ENCODE measurements around the gene TPH2. TPM values are rescaled to one million over a fixed set of nuclear protein-coding genes. Genes with fewer than 3 reads are reported as not detected.
A peak's percentile ranks its signal among the peaks of the same experiment; 100 is the strongest.

Gene TPH2
- total and polyA plus RNA-seq, 2 of the 4 experiments (the other 2 are of a cell fraction): not detected

DNA sequence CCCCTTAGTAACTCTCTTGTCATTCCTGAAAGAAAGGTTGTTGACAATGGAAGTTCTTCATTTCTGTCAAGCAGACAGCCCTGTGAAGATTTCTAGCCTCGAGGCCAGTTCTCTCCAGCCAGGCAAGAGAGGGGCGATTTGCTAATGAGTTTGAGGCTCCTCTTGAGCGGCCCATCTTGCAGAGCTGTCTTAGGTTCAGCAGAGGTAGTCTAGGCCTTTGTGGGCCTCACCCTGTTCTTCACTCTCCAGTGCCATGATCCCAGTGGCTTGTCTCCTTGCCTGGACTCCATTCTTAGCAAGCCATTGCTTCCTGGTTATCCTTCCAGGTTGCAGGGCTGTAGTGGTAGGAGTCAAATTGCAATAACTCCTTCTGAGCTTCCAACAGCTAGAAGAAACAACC lies 9.7 kb downstream of the TPH2 start:
- POLR2A ChIA-PET (ENCODE audit: unreplicated experiment): interaction anchor here (0.5 kb wide), 1 partner anchor 106 kb away, joined by 4 read pairs; no protein-coding TSS in a partner anchor
- H2AFZ ChIP-seq (replicated peaks; ENCODE audit: low read length, poor library complexity): no peak overlapping the region
- intact Hi-C loops (cut with micrococcal nuclease): no loop called here
- peak overlapping the region; percentile 27; the same call in 1 of the 2 replicates for H2AK5ac ChIP-seq (ENCODE audit: low read depth, low read length)
- H3K27ac ChIP-seq (ENCODE audit: insufficient read depth, low read length): no peak overlapping the region
- peak overlapping the region; percentile 65; the same call in 1 of the 2 replicates for H3K14ac ChIP-seq (replicated peaks; ENCODE audit: low read depth, low read length)
- H3K4me3 ChIP-seq (ENCODE audit: insufficient read depth, low read depth, low read length): no peak overlapping the region
- H4K20me1 ChIP-seq (ENCODE audit: insufficient read depth, low read length): no peaks in the 10 kb centered on the region
- H3K79me1 ChIP-seq (ENCODE audit: low read depth in 1 of 2, low read length in 2 of 2): no peaks in the 10 kb centered on the region
- H3K9me3 ChIP-seq (ENCODE audit: control insufficient read depth, insufficient read depth, low read length): no peaks in the 10 kb centered on the region
- H3K18ac ChIP-seq (ENCODE audit: low read depth, low read length): peak overlapping the region; percentile 24; the same call in 1 of the 2 replicates
- H2BK120ac ChIP-seq (ENCODE audit: low read depth, low read length): peak overlapping the region; percentile 73; the same call in 1 of the 2 replicates
- TF ChIP-seq MXI1 (IDR thresholded peaks at IDR 0.05; ENCODE audit: borderline replicate concordance, low read depth, low read length) (no peak), NFE2L2 (IDR thresholded peaks at IDR 0.05; ENCODE audit: low read depth, low read length) (no peak), MAZ (IDR thresholded peaks at IDR 0.05; ENCODE audit: borderline replicate concordance, low read depth, low read length) (no peak), FOS (IDR thresholded peaks at IDR 0.05; ENCODE audit: low read depth, low read length) (no peak), RFX5 (IDR thresholded peaks at IDR 0.05; ENCODE audit: low read depth, low read length) (no peak), SMC3 (IDR thresholded peaks at IDR 0.05; ENCODE audit: low read depth, low read length) (no peak), POLR2A (IDR thresholded peaks at IDR 0.05; ENCODE audit: low read depth, low read length) (no peak), RAD21 (IDR thresholded peaks at IDR 0.05; ENCODE audit: low read length) (no peak), CHD1 (IDR thresholded peaks at IDR 0.05; ENCODE audit: low read depth, low read length) (no peak), MAFK (IDR thresholded peaks at IDR 0.05; ENCODE audit: low read depth, low read length) (no peak), CEBPB (IDR thresholded peaks at IDR 0.05; ENCODE audit: low read depth, low read length) (no peak), BHLHE40 (IDR thresholded peaks at IDR 0.05; ENCODE audit: low read depth, low read length) (no peak), RCOR1 (IDR thresholded peaks at IDR 0.05; ENCODE audit: insufficient replicate concordance, low read length) (no peak)
- TF ChIP-seq, protein P1, sequence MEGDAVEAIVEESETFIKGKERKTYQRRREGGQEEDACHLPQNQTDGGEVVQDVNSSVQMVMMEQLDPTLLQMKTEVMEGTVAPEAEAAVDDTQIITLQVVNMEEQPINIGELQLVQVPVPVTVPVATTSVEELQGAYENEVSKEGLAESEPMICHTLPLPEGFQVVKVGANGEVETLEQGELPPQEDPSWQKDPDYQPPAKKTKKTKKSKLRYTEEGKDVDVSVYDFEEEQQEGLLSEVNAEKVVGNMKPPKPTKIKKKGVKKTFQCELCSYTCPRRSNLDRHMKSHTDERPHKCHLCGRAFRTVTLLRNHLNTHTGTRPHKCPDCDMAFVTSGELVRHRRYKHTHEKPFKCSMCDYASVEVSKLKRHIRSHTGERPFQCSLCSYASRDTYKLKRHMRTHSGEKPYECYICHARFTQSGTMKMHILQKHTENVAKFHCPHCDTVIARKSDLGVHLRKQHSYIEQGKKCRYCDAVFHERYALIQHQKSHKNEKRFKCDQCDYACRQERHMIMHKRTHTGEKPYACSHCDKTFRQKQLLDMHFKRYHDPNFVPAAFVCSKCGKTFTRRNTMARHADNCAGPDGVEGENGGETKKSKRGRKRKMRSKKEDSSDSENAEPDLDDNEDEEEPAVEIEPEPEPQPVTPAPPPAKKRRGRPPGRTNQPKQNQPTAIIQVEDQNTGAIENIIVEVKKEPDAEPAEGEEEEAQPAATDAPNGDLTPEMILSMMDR (conservative IDR thresholded peaks at IDR 0.05; ENCODE audit: low read depth, low read length): no peak
- TF ChIP-seq, protein P2, sequence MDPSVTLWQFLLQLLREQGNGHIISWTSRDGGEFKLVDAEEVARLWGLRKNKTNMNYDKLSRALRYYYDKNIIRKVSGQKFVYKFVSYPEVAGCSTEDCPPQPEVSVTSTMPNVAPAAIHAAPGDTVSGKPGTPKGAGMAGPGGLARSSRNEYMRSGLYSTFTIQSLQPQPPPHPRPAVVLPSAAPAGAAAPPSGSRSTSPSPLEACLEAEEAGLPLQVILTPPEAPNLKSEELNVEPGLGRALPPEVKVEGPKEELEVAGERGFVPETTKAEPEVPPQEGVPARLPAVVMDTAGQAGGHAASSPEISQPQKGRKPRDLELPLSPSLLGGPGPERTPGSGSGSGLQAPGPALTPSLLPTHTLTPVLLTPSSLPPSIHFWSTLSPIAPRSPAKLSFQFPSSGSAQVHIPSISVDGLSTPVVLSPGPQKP (IDR thresholded peaks at IDR 0.05; ENCODE audit: borderline replicate concordance, low read depth, low read length): no peak
- TF ChIP-seq, protein P3, sequence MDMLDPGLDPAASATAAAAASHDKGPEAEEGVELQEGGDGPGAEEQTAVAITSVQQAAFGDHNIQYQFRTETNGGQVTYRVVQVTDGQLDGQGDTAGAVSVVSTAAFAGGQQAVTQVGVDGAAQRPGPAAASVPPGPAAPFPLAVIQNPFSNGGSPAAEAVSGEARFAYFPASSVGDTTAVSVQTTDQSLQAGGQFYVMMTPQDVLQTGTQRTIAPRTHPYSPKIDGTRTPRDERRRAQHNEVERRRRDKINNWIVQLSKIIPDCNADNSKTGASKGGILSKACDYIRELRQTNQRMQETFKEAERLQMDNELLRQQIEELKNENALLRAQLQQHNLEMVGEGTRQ (IDR thresholded peaks at IDR 0.05; ENCODE audit: low read depth, low read length): no peak
- H4K5ac ChIP-seq (ENCODE audit: low read depth, low read length): no peak overlapping the region; the same call in 1 of the 2 replicates
- BruUV-seq (replicated peaks): no TSS peak
- H3K56ac ChIP-seq (ENCODE audit: extremely low read depth, insufficient read depth, low read length): no peak overlapping the region
- H2BK15ac ChIP-seq (ENCODE audit: low read depth, low read length): peak overlapping the region; percentile 80; the same call in 1 of the 3 replicates
- CTCF ChIA-PET: no interaction called here
- no peak overlapping the region for H3K4me2 ChIP-seq (ENCODE audit: low read depth, low read length)
- H2AK9ac ChIP-seq (replicated peaks; ENCODE audit: low read depth, low read length, poor library complexity): no peak overlapping the region
- H3K4ac ChIP-seq (ENCODE audit: low read depth, low read length): peak overlapping the region; percentile 78
- DNase-seq (no peak), ATAC-seq (ENCODE audit: low read depth) (no peak)
- peaks cover 5% of the 10 kb centered on the region for H3K4me1 ChIP-seq (ENCODE audit: control insufficient read depth, insufficient read depth, low read length)
- in situ Hi-C loops (cut with MboI; ENCODE audit: low sequenced_read_pairs): no loop called here
- no CpG with 5 or more reads among the region's 3 CpGs for WGBS, 2 experiments (ENCODE audit: extremely low coverage in 2 of 2, insufficient read length in 1 of 2)
- H3K23ac ChIP-seq (ENCODE audit: low read depth, low read length): no peak overlapping the region
- no peaks in the 10 kb centered on the region for H3K27me3 ChIP-seq (ENCODE audit: control insufficient read depth, insufficient read depth, low read length)
- H2BK20ac ChIP-seq (ENCODE audit: low read depth, low read length): peak overlapping the region; percentile 52; the same call in 1 of the 2 replicates
- H3K9ac ChIP-seq (ENCODE audit: low read depth, low read length): no peak overlapping the region
- dilution Hi-C loops (cut with HindIII; ENCODE audit: low sequenced_read_pairs, unreplicated experiment): no loop called here
- peak overlapping the region; percentile 64 for H2BK5ac ChIP-seq (ENCODE audit: low read depth, low read length, poor library complexity, severe bottlenecking)
- peaks cover 4% of the 10 kb centered on the region; the same call in 1 of the 2 replicates for H3K9me1 ChIP-seq (ENCODE audit: insufficient read depth, low read length)
- H4K8ac ChIP-seq (ENCODE audit: low read depth in 2 of 2, low read length in 2 of 2): 0 out of 4 replicates have a peak overlapping the region, but pooled peaks of 1 of the 2 experiments have one; percentile 53
- H3K36me3 ChIP-seq (ENCODE audit: control insufficient read depth, insufficient read depth, low read length): no peaks in the 10 kb centered on the region
- H4K91ac ChIP-seq (ENCODE audit: insufficient read depth, low read depth, low read length): peak overlapping the region; percentile 47; the same call in 1 of the 2 replicates
